A549 (cell line): Measurements from ENCODE around the gene TGM4. TPM values are rescaled to one million over a fixed set of nuclear protein-coding genes. Genes with fewer than 3 reads are reported as not detected.

Experiments used
- ATAC-seq, 2 experiments: fragments of 200-7000 bp in 1 of 2; fragments of >200 bp in 1 of 2; cut with Nextera tagmentation in 1 of 2; cut with Tn5 transposase in 1 of 2; 3 replicates each; pipeline versions ENCODE4 v1.8.0 to v1.9.1; 2018 to 2020; ENCODE audit warnings: mild to moderate bottlenecking in 1 of 2, moderate library complexity in 1 of 2
- CTCF ChIA-PET: fragments of 300-600 bp; sonication (Branson Sonifier 250); formaldehyde crosslinking; extraction: SDS; loops from one replicate; lab custom pipeline; 2021; ENCODE audit warnings: antibody characterized with exemption, inconsistent platforms; lab: Yijun Ruan, JAX
- POLR2A ChIA-PET: fragments of 350-600 bp; formaldehyde crosslinking; extraction: SDS; loops from one replicate; lab custom pipeline; 2021; ENCODE audit warnings: antibody characterized with exemption, inconsistent platforms; lab: Yijun Ruan, JAX
- DNase-seq, 2 experiments: peaks; one replicate each; pipeline versions ENCODE4 v3.0.0 to v3.0.0-alpha.2; 2011 to 2016; ENCODE audit warnings: low read depth in 1 of 2, low spot score in 1 of 2
- FAIRE-seq: peaks from 2 replicates; lab custom pipeline; 2011; peaks lifted over from hg19 to GRCh38; lab: Jason Lieb, UNC
- H3K27ac ChIP-seq, 2 experiments: fragments of >200 bp; sonication (Bioruptor Twin); formaldehyde crosslinking; 3 replicates each; pipeline ENCODE4 v1.5.1; 2016 to 2017
- H3K4me1 ChIP-seq: fragments of >200 bp; sonication (Bioruptor Twin); formaldehyde crosslinking; 3 replicates; pipeline ENCODE4 v1.6.1; 2016
- H3K4me2 ChIP-seq: fragments of >200 bp; sonication (Bioruptor Twin); formaldehyde crosslinking; 3 replicates; pipeline ENCODE4 v1.6.1; 2016
- H3K4me3 ChIP-seq: fragments of >200 bp; sonication (Bioruptor Twin); formaldehyde crosslinking; 3 replicates; pipeline ENCODE4 v1.5.1; 2016
- H3K9me3 ChIP-seq: fragments of >200 bp; sonication (Bioruptor Twin); formaldehyde crosslinking; 3 replicates; pipeline ENCODE4 v1.6.1; 2016
- BHLHE40 ChIP-seq: IDR thresholded peaks from 2 replicates; pipeline ENCODE4 v1.6.1; 2012; ENCODE audit warnings: low read depth, low read length, inconsistent platforms
- CEBPB ChIP-seq, 2 experiments: fragments of >200 bp in 1 of 2; sonication (Bioruptor Twin) in 1 of 2; formaldehyde crosslinking in 1 of 2; IDR thresholded peaks; 2 replicates each; pipeline ENCODE4 v1.6.1; 2012 to 2016
- CHD4 ChIP-seq: fragments of 200-600 bp; sonication (generic); IDR thresholded peaks from 2 replicates; pipeline ENCODE4 v1.6.1; 2016; ENCODE audit warnings: antibody characterized with exemption, mild to moderate bottlenecking, borderline replicate concordance
- EP300 ChIP-seq, 2 experiments: fragments of >200 bp; sonication (Bioruptor Twin); formaldehyde crosslinking; IDR thresholded peaks; 2 replicates in 1 of 2; 3 replicates in 1 of 2; pipeline ENCODE4 v1.6.1; 2016 to 2017
- GATA3 ChIP-seq: IDR thresholded peaks from 2 replicates; pipeline ENCODE4 v1.6.1; 2012; ENCODE audit warnings: borderline replicate concordance
- HOXB5 ChIP-seq: fragments of 250-450 bp; sonication (Bioruptor Pico); IDR thresholded peaks from 2 replicates; pipeline ENCODE4 v1.5.0; 2020; ENCODE audit warnings: mild to moderate bottlenecking, moderate library complexity
- JUN ChIP-seq, 2 experiments: fragments of >200 bp; sonication (Bioruptor Twin); formaldehyde crosslinking; IDR thresholded peaks; 2 replicates in 1 of 2; 3 replicates in 1 of 2; pipeline ENCODE4 v1.6.1; 2016 to 2017
- KDM1A ChIP-seq: fragments of 200-600 bp; sonication (generic); IDR thresholded peaks from 2 replicates; pipeline ENCODE4 v1.6.1; 2016; ENCODE audit warnings: low read depth, mild to moderate bottlenecking
- KDM5A ChIP-seq: fragments of 200-600 bp; sonication (generic); IDR thresholded peaks from 2 replicates; pipeline ENCODE4 v1.6.1; 2016; ENCODE audit warnings: antibody characterized with exemption, mild to moderate bottlenecking
- NFE2L2 ChIP-seq: fragments of 150-350 bp; conservative IDR thresholded peaks from 2 replicates; pipeline ENCODE4 v1.6.1; 2014; ENCODE audit warnings: low read length
- NPAS2 ChIP-seq: fragments of 250-450 bp; sonication (Bioruptor Pico); IDR thresholded peaks from 2 replicates; pipeline ENCODE4 v1.8.0; 2022; ENCODE audit warnings: mild to moderate bottlenecking, moderate library complexity, borderline replicate concordance
- NR3C1 ChIP-seq: fragments of >200 bp; sonication (Bioruptor Twin); formaldehyde crosslinking; IDR thresholded peaks from 3 replicates; pipeline ENCODE4 v1.6.1; 2017
- RARB ChIP-seq: fragments of 250-450 bp; sonication (Bioruptor Pico); IDR thresholded peaks from 2 replicates; pipeline ENCODE4 v1.8.0; 2021; ENCODE audit warnings: mild to moderate bottlenecking, moderate library complexity
- RCOR1 ChIP-seq: fragments of 150-350 bp; IDR thresholded peaks from 2 replicates; pipeline ENCODE4 v1.6.1; 2014; ENCODE audit warnings: antibody characterized with exemption, low read length, low read depth
- SREBF2 ChIP-seq: fragments of 450-650 bp; IDR thresholded peaks from 2 replicates; pipeline ENCODE4 v1.6.1; 2014; ENCODE audit warnings: mild to moderate bottlenecking, moderate library complexity
- TFCP2L1 ChIP-seq: fragments of 250-450 bp; sonication (Bioruptor Pico); IDR thresholded peaks from 2 replicates; pipeline ENCODE4 v1.5.0; 2021; ENCODE audit warnings: mild to moderate bottlenecking
- ZC3H11A ChIP-seq: fragments of 450-650 bp; IDR thresholded peaks from 2 replicates; pipeline ENCODE4 v1.6.1; 2014; ENCODE audit warnings: antibody characterized with exemption, mild to moderate bottlenecking
- ZNF302 ChIP-seq: fragments of 250-450 bp; sonication (Bioruptor Pico); IDR thresholded peaks from 2 replicates; pipeline ENCODE4 v1.9.0; 2021; ENCODE audit warnings: inconsistent platforms, mild to moderate bottlenecking, moderate library complexity
- ZSCAN20 ChIP-seq: fragments of 250-450 bp; sonication (Bioruptor Pico); IDR thresholded peaks from 2 replicates; pipeline ENCODE4 v1.8.0; 2022; ENCODE audit warnings: mild to moderate bottlenecking, moderate library complexity
- WGBS: methylation state at CpG from one replicate; pipeline ENCODE4 v1.1.6; 2017; ENCODE audit errors: missing lambda C conversion rate; 5-methylcytosine and 5-hydroxymethylcytosine counted together
- polyA plus RNA-seq, 4 experiments: library from polyadenylated mRNA; depleted of rRNA in 3 of 4; stranded (reverse); fragments of >200 nt; fragmentation: RNase III in 1 of 4; extraction: RNeasy Plus Mini Kit Qiagen cat#74134 plus additional on column Dnase treatment in 1 of 4; gene quantifications; 2 replicates in 3 of 4; 3 replicates in 1 of 4; pipeline ENCODE4 v1.2.3, GENCODE V29; 2011 to 2017
- TF ChIP-seq, protein P1 (sequence below): fragments of 200-600 bp; sonication (generic); IDR thresholded peaks from 2 replicates; pipeline ENCODE4 v1.6.1; 2016; ENCODE audit warnings: antibody characterized with exemption, mild to moderate bottlenecking, moderate library complexity
- TF ChIP-seq, protein P2 (sequence below): fragments of >200 bp; sonication (Bioruptor Twin); formaldehyde crosslinking; IDR thresholded peaks from 3 replicates; pipeline ENCODE4 v1.6.1; 2016
- TF ChIP-seq, protein P3 (sequence below): IDR thresholded peaks from 2 replicates; pipeline ENCODE4 v1.6.1; 2012; ENCODE audit warnings: low read depth, borderline replicate concordance
- TF ChIP-seq, protein P4 (sequence below): fragments of 250-450 bp; sonication (Bioruptor Pico); IDR thresholded peaks from 2 replicates; pipeline ENCODE4 v1.5.0; 2021; ENCODE audit warnings: mild to moderate bottlenecking, moderate library complexity, borderline replicate concordance
- TF ChIP-seq, protein P5 (sequence below): fragments of 250-450 bp; sonication (Bioruptor Pico); IDR thresholded peaks from 2 replicates; pipeline ENCODE4 v1.5.0; 2020; ENCODE audit warnings: low read depth, mild to moderate bottlenecking, moderate library complexity

Gene TGM4
- polyA plus RNA-seq, 2 of the 4 experiments (the other 2 are of a cell fraction) = 0.01 TPM; not detected in 1

DNA sequence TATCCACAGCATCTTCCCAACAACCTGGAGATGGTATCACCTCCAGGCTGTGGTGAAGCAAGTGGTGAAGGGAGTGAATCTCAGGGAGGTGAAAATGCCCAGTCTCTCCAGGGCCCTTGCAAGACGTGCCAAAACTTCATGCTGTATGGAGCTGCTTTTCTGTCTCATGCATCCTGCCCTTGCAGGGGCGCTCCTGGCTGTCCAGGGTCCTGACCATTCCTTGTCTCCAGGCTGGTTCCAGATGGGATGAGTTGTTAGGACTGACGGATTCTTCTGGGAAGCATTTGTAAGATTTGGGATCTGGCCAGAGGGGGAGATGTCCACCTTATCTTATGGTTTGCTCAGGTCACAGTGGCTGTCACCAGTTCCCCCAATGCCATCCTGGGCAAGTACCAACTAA is 15.8 kb downstream of the TGM4 start:
- Histone ChIP-seq H3K4me2 (no peak overlapping the region), H3K4me3 (no peak overlapping the region), H3K9me3 (no peaks in the 10 kb centered on the region), H3K27ac (peak overlapping the region in 1 of 2 experiments; percentile 14; a peak in 1 of 6 replicates), H3K4me1 (peaks cover 35% of the 10 kb centered on the region)
- TF ChIP-seq, protein P1, sequence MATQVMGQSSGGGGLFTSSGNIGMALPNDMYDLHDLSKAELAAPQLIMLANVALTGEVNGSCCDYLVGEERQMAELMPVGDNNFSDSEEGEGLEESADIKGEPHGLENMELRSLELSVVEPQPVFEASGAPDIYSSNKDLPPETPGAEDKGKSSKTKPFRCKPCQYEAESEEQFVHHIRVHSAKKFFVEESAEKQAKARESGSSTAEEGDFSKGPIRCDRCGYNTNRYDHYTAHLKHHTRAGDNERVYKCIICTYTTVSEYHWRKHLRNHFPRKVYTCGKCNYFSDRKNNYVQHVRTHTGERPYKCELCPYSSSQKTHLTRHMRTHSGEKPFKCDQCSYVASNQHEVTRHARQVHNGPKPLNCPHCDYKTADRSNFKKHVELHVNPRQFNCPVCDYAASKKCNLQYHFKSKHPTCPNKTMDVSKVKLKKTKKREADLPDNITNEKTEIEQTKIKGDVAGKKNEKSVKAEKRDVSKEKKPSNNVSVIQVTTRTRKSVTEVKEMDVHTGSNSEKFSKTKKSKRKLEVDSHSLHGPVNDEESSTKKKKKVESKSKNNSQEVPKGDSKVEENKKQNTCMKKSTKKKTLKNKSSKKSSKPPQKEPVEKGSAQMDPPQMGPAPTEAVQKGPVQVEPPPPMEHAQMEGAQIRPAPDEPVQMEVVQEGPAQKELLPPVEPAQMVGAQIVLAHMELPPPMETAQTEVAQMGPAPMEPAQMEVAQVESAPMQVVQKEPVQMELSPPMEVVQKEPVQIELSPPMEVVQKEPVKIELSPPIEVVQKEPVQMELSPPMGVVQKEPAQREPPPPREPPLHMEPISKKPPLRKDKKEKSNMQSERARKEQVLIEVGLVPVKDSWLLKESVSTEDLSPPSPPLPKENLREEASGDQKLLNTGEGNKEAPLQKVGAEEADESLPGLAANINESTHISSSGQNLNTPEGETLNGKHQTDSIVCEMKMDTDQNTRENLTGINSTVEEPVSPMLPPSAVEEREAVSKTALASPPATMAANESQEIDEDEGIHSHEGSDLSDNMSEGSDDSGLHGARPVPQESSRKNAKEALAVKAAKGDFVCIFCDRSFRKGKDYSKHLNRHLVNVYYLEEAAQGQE = peak; percentile 65; the same call in 1 of the 2 replicates
- TF ChIP-seq HOXB5 (CRISPR knock-in tag) (no peak), ZC3H11A (no peak), JUN (IDR thresholded peaks at IDR 0.05) (no peak), RCOR1 (no peak), NPAS2 (CRISPR knock-in tag) (no peak), NR3C1 (no peak)
- TF ChIP-seq, protein P2, sequence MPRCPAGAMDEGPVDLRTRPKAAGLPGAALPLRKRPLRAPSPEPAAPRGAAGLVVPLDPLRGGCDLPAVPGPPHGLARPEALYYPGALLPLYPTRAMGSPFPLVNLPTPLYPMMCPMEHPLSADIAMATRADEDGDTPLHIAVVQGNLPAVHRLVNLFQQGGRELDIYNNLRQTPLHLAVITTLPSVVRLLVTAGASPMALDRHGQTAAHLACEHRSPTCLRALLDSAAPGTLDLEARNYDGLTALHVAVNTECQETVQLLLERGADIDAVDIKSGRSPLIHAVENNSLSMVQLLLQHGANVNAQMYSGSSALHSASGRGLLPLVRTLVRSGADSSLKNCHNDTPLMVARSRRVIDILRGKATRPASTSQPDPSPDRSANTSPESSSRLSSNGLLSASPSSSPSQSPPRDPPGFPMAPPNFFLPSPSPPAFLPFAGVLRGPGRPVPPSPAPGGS = no peak
- DNase-seq = no peak
- POLR2A ChIA-PET = no interaction called here
- WGBS = 78% methylated on average over 2 of the region's 3 CpGs
- no peak for ATAC-seq
- CTCF ChIA-PET = no interaction called here
- FAIRE-seq = no peak

DNA sequence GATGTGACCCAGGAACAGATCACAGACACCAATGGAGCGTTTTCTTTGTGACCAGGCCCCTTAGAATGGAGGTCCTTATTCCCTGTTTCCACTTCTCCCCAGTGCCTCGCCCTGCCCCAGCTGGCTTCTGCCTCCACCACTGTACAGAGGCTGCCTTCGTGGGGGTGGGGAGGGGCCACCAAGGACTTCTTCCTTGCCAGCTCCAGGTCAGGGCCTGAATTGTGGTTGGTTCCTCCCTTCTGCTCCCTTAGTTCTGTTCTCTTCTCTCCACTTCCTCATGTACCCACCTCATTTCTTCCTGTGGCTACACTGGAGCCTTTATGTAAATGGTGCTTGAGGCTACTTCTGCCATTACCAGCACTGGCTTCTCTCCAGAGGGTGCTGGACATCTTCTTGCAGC is 16.4 kb downstream of the TGM4 start:
- DNase-seq (no peak), FAIRE-seq (no peak), ATAC-seq (no peak)
- 62% methylated on average over 3 of the region's 3 CpGs for WGBS
- TF ChIP-seq, protein P3, sequence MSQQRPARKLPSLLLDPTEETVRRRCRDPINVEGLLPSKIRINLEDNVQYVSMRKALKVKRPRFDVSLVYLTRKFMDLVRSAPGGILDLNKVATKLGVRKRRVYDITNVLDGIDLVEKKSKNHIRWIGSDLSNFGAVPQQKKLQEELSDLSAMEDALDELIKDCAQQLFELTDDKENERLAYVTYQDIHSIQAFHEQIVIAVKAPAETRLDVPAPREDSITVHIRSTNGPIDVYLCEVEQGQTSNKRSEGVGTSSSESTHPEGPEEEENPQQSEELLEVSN = no peak
- TF ChIP-seq SREBF2 = no peak
- no peak for TF ChIP-seq NPAS2 (CRISPR knock-in tag)
- no peak for TF ChIP-seq NFE2L2
- TF ChIP-seq ZSCAN20 (CRISPR knock-in tag) = no peak
- no peak for TF ChIP-seq CEBPB (IDR thresholded peaks at IDR 0.05)
- TF ChIP-seq KDM5A = no peak
- no peak for TF ChIP-seq ZNF302
- no peak for TF ChIP-seq EP300 (IDR thresholded peaks at IDR 0.05)
- no peak for TF ChIP-seq KDM1A
- TF ChIP-seq GATA3 = no peak
- no peak for TF ChIP-seq TFCP2L1 (CRISPR knock-in tag)
- TF ChIP-seq, protein P4, sequence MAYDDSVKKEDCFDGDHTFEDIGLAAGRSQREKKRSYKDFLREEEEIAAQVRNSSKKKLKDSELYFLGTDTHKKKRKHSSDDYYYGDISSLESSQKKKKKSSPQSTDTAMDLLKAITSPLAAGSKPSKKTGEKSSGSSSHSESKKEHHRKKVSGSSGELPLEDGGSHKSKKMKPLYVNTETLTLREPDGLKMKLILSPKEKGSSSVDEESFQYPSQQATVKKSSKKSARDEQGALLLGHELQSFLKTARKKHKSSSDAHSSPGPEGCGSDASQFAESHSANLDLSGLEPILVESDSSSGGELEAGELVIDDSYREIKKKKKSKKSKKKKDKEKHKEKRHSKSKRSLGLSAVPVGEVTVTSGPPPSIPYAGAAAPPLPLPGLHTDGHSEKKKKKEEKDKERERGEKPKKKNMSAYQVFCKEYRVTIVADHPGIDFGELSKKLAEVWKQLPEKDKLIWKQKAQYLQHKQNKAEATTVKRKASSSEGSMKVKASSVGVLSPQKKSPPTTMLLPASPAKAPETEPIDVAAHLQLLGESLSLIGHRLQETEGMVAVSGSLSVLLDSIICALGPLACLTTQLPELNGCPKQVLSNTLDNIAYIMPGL (CRISPR knock-in tag) = no peak
- TF ChIP-seq RARB (CRISPR knock-in tag) = no peak
- TF ChIP-seq, protein P5, sequence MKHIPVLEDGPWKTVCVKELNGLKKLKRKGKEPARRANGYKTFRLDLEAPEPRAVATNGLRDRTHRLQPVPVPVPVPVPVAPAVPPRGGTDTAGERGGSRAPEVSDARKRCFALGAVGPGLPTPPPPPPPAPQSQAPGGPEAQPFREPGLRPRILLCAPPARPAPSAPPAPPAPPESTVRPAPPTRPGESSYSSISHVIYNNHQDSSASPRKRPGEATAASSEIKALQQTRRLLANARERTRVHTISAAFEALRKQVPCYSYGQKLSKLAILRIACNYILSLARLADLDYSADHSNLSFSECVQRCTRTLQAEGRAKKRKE = no peak
- no peak for TF ChIP-seq NR3C1
- no peak for TF ChIP-seq CHD4
- TF ChIP-seq, protein P2 = no peak
- TF ChIP-seq BHLHE40 = no peak
- no peak for TF ChIP-seq JUN (IDR thresholded peaks at IDR 0.05)
- no peak overlapping the region; a peak in 1 of 6 replicates for H3K27ac ChIP-seq
- no peak overlapping the region for H3K4me2 ChIP-seq
- ChIA-PET POLR2A (no interaction called here), CTCF (interaction anchor here (1.0 kb wide), 1 partner anchor 24 kb away, joined by 4 read pairs; no protein-coding TSS in a partner anchor)
- H3K4me3 ChIP-seq = no peak overlapping the region
- H3K9me3 ChIP-seq = no peaks in the 10 kb centered on the region
- peaks cover 29% of the 10 kb centered on the region for H3K4me1 ChIP-seq
